ENCODE results near the gene C11orf91.

C11orf91 gene

DNA sequence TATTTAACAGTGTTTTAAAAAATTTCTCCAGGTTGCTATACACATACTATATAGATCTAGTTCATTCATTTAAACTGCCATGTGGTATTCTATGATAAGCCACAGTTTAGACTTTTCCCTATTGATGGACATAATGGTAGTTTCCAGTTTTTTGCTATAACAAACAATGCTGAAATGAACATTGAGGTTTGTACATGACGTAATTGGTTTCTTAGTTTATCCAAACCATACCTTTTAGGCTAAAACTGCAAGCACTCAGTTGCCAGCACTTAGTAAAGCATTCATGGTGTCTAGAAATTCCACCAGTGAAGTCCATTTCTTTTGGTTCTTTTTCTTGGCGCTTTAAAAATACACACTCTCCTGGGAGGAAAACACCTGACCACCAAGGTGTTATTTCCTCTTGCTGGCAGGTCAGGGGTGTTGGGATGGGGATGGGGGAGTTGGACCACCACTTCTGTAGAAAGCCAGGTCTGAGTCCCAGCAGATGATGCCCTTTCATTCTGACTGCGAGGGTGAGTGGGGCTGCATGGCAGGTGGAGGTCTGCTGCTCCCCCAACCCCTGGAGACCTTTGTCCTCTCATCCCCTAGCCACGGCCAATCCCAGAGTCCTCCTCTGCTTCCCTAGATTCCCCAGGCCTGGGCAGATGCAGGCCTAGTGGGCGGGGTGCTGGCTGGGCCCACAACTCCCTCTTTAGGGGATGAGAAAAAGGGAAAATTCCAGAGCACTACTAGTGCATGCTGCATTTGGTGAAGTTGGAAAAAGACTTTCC, 41.1 kb downstream of the C11orf91 start:
- TF ChIP-seq, protein P1, sequence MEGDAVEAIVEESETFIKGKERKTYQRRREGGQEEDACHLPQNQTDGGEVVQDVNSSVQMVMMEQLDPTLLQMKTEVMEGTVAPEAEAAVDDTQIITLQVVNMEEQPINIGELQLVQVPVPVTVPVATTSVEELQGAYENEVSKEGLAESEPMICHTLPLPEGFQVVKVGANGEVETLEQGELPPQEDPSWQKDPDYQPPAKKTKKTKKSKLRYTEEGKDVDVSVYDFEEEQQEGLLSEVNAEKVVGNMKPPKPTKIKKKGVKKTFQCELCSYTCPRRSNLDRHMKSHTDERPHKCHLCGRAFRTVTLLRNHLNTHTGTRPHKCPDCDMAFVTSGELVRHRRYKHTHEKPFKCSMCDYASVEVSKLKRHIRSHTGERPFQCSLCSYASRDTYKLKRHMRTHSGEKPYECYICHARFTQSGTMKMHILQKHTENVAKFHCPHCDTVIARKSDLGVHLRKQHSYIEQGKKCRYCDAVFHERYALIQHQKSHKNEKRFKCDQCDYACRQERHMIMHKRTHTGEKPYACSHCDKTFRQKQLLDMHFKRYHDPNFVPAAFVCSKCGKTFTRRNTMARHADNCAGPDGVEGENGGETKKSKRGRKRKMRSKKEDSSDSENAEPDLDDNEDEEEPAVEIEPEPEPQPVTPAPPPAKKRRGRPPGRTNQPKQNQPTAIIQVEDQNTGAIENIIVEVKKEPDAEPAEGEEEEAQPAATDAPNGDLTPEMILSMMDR (conservative IDR thresholded peaks at IDR 0.05; ENCODE audit: low read depth, low read length): no peak
- no peak overlapping the region for H3K4me3 ChIP-seq (ENCODE audit: low read length)
- no peak for DNase-seq (ENCODE audit: low read depth)

DNA sequence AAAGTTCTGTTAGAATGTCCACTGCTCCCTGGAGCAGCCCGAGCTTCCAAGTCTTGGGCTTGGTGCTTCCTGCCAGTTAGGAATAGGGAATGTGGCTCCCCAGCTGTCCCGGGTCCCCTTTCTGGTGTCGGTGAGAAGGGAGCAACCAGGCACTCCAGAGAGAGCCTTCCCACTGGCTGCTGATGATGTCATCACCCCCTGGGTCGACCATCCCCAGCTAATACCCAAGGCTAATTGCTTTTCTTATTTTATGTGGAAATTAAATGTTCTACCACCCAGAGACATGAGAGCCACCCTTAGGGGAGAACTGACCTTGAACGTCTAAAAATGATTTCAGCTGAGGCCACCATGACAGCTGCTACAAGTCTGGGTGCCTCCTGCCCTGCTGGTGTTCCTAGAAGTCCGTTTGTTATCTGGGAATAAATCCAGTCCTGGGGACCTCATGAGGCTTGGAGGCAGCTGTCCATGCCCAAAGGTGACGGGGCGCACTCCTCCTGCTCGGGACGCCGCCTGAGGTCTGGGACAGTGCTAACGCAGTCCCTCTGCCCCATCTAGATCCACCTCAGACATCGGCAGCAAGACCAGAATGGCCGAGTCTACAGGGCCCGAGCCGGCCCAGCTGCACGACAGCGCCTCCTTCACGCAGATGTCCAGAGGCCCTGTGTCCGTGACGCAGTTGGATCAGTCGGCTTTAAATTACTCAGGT, 42.3 kb downstream of the C11orf91 start:
- TF ChIP-seq, protein P1 (conservative IDR thresholded peaks at IDR 0.05; ENCODE audit: low read depth, low read length): no peak
- DNase-seq (ENCODE audit: low read depth): no peak
- no peak overlapping the region for H3K4me3 ChIP-seq (ENCODE audit: low read length)

DNA sequence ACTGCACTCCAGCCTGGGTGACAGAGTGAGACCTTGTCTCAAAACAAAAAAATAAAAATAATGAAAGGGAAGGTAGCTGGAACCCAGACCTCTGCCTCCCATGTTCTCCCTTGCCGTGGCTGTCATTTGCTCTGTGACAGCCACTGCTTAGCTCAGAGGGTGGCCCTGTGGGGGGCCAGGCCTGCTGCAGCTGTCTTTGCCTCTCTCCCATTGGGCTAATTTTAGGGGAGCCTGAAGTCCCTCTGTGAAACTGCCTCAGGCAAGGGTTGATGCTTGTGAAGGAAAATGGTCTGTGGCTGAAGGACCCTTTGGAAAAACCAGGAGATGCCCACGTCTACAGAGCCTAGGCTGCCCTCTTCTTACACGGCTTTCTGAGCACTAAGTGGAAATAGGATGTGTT, 42.9 kb downstream of the C11orf91 start:
- H3K4me3 ChIP-seq (ENCODE audit: low read length): no peak overlapping the region
- TF ChIP-seq, protein P1 (conservative IDR thresholded peaks at IDR 0.05; ENCODE audit: low read depth, low read length): no peak
- DNase-seq (ENCODE audit: low read depth): no peak

DNA sequence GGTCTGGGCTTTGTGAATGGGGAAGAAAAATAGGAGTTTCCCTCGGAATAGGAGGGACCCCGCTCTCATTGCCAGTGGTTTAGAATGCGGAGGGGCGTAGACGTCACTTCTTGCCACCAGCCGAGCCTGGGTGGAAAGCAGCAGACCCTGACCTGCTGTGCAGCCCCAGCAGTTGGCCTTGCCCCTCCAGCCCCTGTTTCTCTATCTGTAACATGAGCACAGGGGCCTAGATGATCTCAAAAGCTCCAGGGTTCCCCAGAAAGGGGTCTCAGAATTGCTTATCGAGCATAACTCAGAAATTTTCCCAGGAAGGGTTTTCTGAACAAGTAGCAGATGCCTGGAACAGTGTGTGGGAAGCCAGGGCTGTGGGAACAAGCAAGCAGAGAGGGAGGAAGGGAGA, 43.9 kb downstream of the C11orf91 start:
- TF ChIP-seq, protein P1 (conservative IDR thresholded peaks at IDR 0.05; ENCODE audit: low read depth, low read length): no peak
- no peak for DNase-seq (ENCODE audit: low read depth)
- H3K4me3 ChIP-seq (ENCODE audit: low read length): no peak overlapping the region

DNA sequence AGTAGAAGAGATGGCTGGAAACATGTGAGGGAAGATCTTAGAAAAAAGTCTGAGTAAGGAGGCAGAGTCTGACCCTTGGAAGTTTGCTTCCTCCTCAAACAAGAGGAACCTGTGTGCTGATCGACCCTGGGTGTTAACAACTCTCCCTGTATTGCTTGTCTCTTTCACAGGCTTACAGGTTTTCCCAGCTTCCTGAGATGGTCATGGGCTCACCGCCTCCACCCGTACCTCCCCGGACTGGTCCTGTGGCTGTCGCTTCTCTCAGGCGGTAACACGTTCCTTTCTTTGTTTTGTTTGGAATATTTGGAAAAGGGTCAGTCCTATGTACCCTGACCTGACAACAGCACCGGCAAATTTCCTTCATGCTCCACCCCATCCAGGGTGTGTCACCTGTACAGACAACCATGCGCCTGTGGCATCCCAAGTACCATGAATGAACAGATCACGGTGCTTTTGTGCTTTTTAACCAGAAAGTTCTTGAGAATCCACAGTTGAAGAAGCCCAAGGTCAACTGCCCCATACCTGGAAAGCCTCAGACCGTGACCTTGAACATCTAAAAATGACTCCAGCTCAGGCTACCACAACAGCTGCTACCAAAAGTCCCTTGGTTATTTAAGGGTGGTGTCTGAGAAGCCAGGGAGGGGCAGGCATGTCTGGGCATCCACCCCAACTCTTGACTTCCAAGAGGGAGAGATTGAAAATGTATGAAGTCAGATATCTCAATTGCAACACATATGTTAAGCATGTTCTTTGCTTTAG, 44.6 kb downstream of the C11orf91 start:
- TF ChIP-seq, protein P1 (conservative IDR thresholded peaks at IDR 0.05; ENCODE audit: low read depth, low read length): no peak
- no peak overlapping the region for H3K4me3 ChIP-seq (ENCODE audit: low read length)
- no peak for DNase-seq (ENCODE audit: low read depth)

DNA sequence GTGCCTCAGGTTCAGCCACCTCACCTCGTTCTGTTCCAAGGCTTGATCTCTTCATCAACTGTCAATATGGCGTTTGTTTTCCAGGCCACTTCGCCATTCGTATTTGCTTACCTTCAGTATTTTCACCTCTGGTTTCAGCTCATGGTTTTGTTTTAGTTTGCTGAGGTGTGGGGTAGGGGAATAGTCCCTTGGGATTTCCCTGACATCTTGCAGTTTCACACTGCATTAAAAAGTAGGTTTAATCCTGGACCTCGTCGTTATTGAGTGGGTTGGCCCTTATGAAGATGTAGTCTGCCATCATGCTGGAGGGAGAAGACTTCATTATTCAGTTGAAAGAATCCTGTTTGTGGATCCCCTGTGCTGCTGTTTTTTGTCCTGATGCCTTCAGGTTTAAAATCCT, 46.0 kb downstream of the C11orf91 start:
- TF ChIP-seq, protein P1 (conservative IDR thresholded peaks at IDR 0.05; ENCODE audit: low read depth, low read length): no peak
- no peak for DNase-seq (ENCODE audit: low read depth)
- H3K4me3 ChIP-seq (ENCODE audit: low read length): no peak overlapping the region

All from retinal pigment epithelial cell (primary cell).